Epithelial cell of proximal tubule (primary cell): ENCODE measurements around the gene BBS5. TPM values are rescaled to one million over a fixed set of nuclear protein-coding genes. Genes with fewer than 3 reads are reported as not detected.
"Not testable (repeated sequence)": the region's sequence is repeated elsewhere in the genome, so short reads cannot be mapped to it uniquely, and the experiment has no call there.

Source experiments
- DNase-seq: peaks from one replicate; pipeline ENCODE4 v3.0.0-alpha.2; 2011; ENCODE audit warnings: low read depth
- H3K4me3 ChIP-seq: 2 replicates; pipeline ENCODE4 v1.5.1; 2011; ENCODE audit warnings: low read depth, mild to moderate bottlenecking, low read length
- total RNA-seq: library from RNA; depleted of rRNA; stranded (reverse); fragments of >200 nt; gene quantifications from 2 replicates; pipeline ENCODE4 v1.2.3, GENCODE V29; 2015
- TF ChIP-seq, protein P1 (sequence below): conservative IDR thresholded peaks from 2 replicates; pipeline ENCODE4 v1.5.1; 2012; ENCODE audit warnings: low read depth, mild to moderate bottlenecking, low read length

BBS5 gene
- total RNA-seq, 1 donor from 2014 or later, result 3.6 TPM

GRCh38 chr2:169452080-169452479, 27.2 kb upstream of the BBS5 start:
- no peak overlapping the region for H3K4me3 ChIP-seq
- DNase-seq, result no peak
- TF ChIP-seq, protein P1, sequence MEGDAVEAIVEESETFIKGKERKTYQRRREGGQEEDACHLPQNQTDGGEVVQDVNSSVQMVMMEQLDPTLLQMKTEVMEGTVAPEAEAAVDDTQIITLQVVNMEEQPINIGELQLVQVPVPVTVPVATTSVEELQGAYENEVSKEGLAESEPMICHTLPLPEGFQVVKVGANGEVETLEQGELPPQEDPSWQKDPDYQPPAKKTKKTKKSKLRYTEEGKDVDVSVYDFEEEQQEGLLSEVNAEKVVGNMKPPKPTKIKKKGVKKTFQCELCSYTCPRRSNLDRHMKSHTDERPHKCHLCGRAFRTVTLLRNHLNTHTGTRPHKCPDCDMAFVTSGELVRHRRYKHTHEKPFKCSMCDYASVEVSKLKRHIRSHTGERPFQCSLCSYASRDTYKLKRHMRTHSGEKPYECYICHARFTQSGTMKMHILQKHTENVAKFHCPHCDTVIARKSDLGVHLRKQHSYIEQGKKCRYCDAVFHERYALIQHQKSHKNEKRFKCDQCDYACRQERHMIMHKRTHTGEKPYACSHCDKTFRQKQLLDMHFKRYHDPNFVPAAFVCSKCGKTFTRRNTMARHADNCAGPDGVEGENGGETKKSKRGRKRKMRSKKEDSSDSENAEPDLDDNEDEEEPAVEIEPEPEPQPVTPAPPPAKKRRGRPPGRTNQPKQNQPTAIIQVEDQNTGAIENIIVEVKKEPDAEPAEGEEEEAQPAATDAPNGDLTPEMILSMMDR, result peak; percentile 51

DNA sequence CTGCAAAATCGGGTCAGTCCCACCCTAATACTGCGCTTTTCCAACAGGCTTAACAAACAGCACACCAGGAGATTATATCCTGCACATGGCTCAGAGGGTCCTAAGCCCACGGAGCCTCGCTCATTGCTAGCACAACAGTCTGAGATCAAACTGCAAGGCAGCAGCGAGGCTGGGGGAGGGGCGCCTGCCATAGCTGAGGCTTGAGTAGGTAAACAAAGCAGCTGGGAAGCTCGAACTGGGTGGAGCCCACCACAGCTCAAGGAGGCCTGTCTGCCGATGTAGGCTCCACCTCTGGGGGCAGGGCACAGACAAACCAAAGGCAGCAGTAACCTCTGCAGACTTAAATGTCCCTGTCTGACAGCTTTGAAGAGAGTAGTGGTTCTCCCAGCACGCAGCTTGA, 26.2 kb upstream of the BBS5 start:
- not testable (repeated sequence) for DNase-seq, H3K4me3 ChIP-seq

GRCh38 chr2:169461143-169461542, 18.2 kb upstream of the BBS5 start:
- H3K4me3 ChIP-seq, result no peak overlapping the region
- TF ChIP-seq, protein P1, result no peak
- DNase-seq, result no peak

GRCh38 chr2:169462896-169463695, 16.2 kb upstream of the BBS5 start:
- DNase-seq, result no peak
- TF ChIP-seq, protein P1, result no peak
- no peak overlapping the region for H3K4me3 ChIP-seq

- TF ChIP-seq, protein P1, result no peak
- no peak overlapping the region for H3K4me3 ChIP-seq
- DNase-seq, result no peak
These were observed 14.8 kb upstream of the BBS5 start for GRCh38 chr2:169464466-169464865.

DNA sequence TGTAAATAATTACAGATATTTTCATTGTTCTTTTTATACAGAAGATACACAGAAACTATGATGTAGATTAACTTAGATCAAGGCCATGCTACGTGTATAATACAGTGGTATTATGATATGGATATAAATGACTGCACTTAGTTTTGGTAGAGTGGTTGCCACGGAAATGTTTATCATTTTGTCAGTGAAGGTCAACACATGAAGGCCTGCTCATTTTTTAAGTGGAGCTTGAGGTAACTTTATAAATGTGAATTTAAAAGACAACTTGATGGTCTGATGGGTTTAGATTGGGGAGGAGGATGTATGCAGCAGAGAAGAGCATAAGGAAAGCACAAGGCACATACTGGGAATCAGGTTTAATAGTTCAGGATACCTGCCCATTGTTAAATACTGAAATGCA, 14.4 kb upstream of the BBS5 start:
- no peak overlapping the region for H3K4me3 ChIP-seq
- DNase-seq, result no peak
- TF ChIP-seq, protein P1, result no peak

DNA sequence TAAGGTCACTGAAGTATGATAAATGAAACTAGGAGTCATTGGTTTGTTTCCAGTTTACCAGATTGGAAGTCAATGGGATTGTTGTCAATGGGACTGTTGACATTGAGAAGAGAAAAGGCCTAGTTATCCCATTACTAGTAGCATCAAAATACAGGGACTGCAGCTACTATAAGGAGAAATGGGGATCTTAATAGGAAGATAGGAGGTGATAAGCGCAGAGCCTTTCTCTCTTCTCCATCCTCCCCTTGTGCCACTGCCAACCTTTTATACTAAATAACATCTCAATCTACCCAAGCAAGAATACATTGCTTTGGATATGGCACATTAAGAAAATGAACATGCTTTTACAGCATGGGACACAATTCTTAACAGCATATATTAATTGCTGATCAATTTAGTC, 10.5 kb upstream of the BBS5 start:
- DNase-seq, result no peak
- H3K4me3 ChIP-seq, result no peak overlapping the region
- TF ChIP-seq, protein P1, result no peak
